Thymus (tissue), 11 donors: ENCODE measurements around the gene NEU4. TPM values are rescaled to one million over a fixed set of nuclear protein-coding genes. Genes with fewer than 3 reads are reported as not detected.

Experiments used
- DNase-seq, 9 donors: peaks; one replicate each; pipeline ENCODE4 v3.0.0-alpha.2; 2013; ENCODE audit warnings: low spot score in 9 of 9, low read depth in 6 of 9, missing footprints in 1 of 9
- H3K27ac ChIP-seq, 2 donors: one replicate each; pipeline ENCODE4 v1.5.1; 2013; ENCODE audit warnings: control low read depth in 1 of 2, low read depth in 1 of 2, low read length in 1 of 2, mild to moderate bottlenecking in 1 of 2, moderate library complexity in 1 of 2
- H3K27me3 ChIP-seq, 2 donors: one replicate each; pipeline ENCODE4 v1.5.1; 2013; ENCODE audit warnings: low read length in 1 of 2; ENCODE audit not compliant: control insufficient read depth in 2 of 2, insufficient read depth in 1 of 2
- H3K36me3 ChIP-seq, 2 donors: one replicate each; pipeline ENCODE4 v1.5.1; 2013; ENCODE audit warnings: low read length in 1 of 2, mild to moderate bottlenecking in 1 of 2, moderate library complexity in 1 of 2; ENCODE audit not compliant: control insufficient read depth in 2 of 2, insufficient read depth in 2 of 2
- H3K4me1 ChIP-seq, 2 donors: one replicate each; pipeline ENCODE4 v1.5.1; 2013; ENCODE audit warnings: low read length in 2 of 2; ENCODE audit not compliant: control insufficient read depth in 2 of 2, insufficient read depth in 2 of 2
- H3K4me3 ChIP-seq, 2 donors: one replicate each; pipeline ENCODE4 v1.5.1; 2013; ENCODE audit warnings: low read length in 2 of 2, control low read depth in 1 of 2, mild to moderate bottlenecking in 1 of 2
- H3K9me3 ChIP-seq, 2 donors: one replicate each; pipeline ENCODE4 v1.5.1; 2013; ENCODE audit warnings: low read length in 1 of 2, mild to moderate bottlenecking in 1 of 2; ENCODE audit not compliant: control insufficient read depth in 2 of 2, insufficient read depth in 1 of 2
- WGBS: extraction: QIAGEN DNeasy Blood & Tissue Kit; methylation state at CpG from one replicate; pipeline ENCODE4 v1.1.7; 2013; 5-methylcytosine and 5-hydroxymethylcytosine counted together
- polyA plus RNA-seq: library from polyadenylated mRNA; stranded (reverse); fragments of 200-250 nt; gene quantifications from one replicate; pipeline ENCODE4 v1.2.3, GENCODE V29; 2013
- total RNA-seq: library from RNA; stranded (reverse); fragments of 120-200 nt; gene quantifications from one replicate; pipeline ENCODE4 v1.2.4, GENCODE V29; 2013
- donor health status: healthy.

Gene NEU4
- total and polyA plus RNA-seq, 2 donors = 0.05 to 1.1 TPM

DNA sequence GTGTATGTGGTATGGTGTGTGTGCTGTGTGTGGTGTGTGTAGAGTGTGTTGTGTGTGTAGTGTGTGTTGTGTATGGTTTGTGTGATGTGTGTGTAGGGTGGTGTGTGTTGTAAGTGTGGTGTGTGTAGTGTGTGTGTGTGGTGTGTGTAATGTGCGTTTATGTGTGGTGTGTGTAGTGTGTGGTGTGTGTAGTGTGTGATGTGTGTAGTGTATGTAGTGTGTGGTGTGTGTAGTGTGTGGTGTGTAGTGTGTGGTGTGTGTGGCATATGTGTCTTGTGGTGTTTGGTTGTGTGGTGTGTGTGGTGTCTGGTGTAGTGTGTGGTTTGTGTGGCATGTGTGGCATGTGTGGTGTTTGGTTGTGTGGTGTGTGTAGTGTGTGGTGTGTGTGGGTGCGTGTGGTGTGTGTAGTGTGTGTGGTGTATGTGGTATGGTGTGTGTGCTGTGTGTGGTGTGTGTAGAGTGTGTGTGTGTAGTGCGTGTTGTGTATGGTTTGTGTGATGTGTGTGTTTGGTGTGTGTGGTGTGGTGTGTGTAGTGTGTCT, 56.5 kb downstream of the NEU4 start:
- 89% methylated on average over 3 of the region's 3 CpGs for WGBS
- peak in 1 of 9 donors; percentile 33 for DNase-seq
- Histone ChIP-seq H3K27me3 (peaks cover 0 to 19% of the 10 kb centered on the region in 2 donors), H3K9me3 (peaks cover 0 to 7% of the 10 kb centered on the region in 2 donors), H3K36me3 (no peaks in the 10 kb centered on the region), H3K4me3 (no peak overlapping the region), H3K4me1 (peaks cover 72 to 95% of the 10 kb centered on the region in 2 donors), H3K27ac (peak overlapping the region in 1 of 2 donors; percentile 6)

DNA sequence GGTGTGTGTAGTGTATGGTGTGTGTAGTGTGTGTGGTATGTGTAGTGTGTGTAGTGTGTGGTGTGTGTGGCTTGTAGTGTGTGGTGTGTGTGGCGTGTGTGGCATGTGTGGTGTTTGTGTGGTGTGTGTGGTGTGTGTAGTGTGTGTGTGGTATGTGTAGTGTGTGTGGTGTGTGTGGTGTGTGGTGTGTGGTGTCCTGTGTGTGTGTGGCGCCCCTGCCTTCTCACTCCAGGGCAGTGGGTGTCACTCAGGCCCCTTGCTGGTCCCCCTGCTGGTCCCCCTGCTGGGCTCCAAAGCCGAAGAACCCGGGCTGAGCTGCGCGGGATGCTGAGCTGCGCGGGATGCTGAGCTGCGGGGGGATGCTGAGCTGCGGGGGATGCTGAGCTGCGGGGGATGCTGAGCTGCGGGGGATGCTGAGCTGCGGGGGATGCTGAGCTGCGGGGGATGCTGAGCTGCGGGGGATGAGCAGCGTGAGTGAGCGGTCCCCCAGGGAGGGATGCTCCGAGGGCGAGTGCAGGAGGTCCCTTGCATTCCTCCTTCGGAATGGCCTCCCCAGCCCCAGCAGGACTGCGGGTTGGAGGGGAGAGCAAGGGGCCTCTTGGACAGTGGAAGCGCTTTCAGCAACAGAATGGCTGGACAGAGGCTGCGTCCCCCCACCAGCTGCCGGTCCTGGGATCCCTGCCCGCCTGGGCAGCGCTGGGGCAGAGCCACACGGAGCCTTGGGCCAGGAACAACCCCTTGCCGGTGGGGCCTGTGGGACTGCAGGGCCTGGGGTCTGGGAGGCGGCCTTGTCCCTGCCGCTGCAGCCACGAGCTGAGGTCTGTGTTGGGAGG, 57.2 kb downstream of the NEU4 start:
- H3K27ac ChIP-seq = peak overlapping the region; percentile 68 to 97
- peaks cover 0 to 19% of the 10 kb centered on the region in 2 donors for H3K27me3 ChIP-seq
- DNase-seq = peak in 2 of 9 donors; percentile 51 to 64

More for the DNA sequence above, 57.2 kb downstream of the NEU4 start:
- Histone ChIP-seq H3K9me3 (peaks cover 0 to 7% of the 10 kb centered on the region in 2 donors), H3K4me1 (peaks cover 74 to 95% of the 10 kb centered on the region in 2 donors), H3K4me3 (peak overlapping the region; percentile 14 to 15), H3K36me3 (no peaks in the 10 kb centered on the region)
- WGBS = 26% methylated on average over 31 of the region's 31 CpGs

Other genes with a start within 250 kb of the NEU4 start
- gene THAP4, start 172.0 kb upstream of the NEU4 start, total RNA-seq = 36.8 TPM
- gene THAP4, start 172.0 kb upstream of the NEU4 start, polyA plus RNA-seq = 34.0 TPM
- 30.9 TPM for gene ATG4B, start 171.5 kb upstream of the NEU4 start, total RNA-seq
- 68.0 TPM for gene ATG4B, start 171.5 kb upstream of the NEU4 start, polyA plus RNA-seq
- gene DTYMK, start 122.4 kb upstream of the NEU4 start, total RNA-seq = 44.4 TPM
- 20.3 TPM for gene DTYMK, start 122.4 kb upstream of the NEU4 start, polyA plus RNA-seq
- 29.8 TPM for gene ING5, start 107.2 kb upstream of the NEU4 start, total RNA-seq
- gene ING5, start 107.2 kb upstream of the NEU4 start, polyA plus RNA-seq = 47.3 TPM
- 6.4 TPM for gene D2HGDH, start 74.6 kb upstream of the NEU4 start, total RNA-seq
- gene D2HGDH, start 74.6 kb upstream of the NEU4 start, polyA plus RNA-seq = 51.0 TPM
- gene GAL3ST2, start 32.4 kb upstream of the NEU4 start, total RNA-seq = 0.09 TPM
- 0.02 TPM for gene GAL3ST2, start 32.4 kb upstream of the NEU4 start, polyA plus RNA-seq
- 16.0 TPM for gene PDCD1, start 49.7 kb downstream of the NEU4 start, total RNA-seq
- gene PDCD1, start 49.7 kb downstream of the NEU4 start, polyA plus RNA-seq = 12.7 TPM
- gene RTP5, start 60.5 kb downstream of the NEU4 start, total RNA-seq = 0.66 TPM
- gene RTP5, start 60.5 kb downstream of the NEU4 start, polyA plus RNA-seq = 3.7 TPM